H1 (cell line): ENCODE measurements around the gene ZNF77.

Experiments
- CTCF ChIP-seq, 3 experiments: IDR thresholded peaks; 1 replicate in 2 of 3; 2 replicates in 1 of 3; pipeline versions ENCODE4 v1.5.1 to v1.6.1; 2011; ENCODE audit warnings: low read length in 3 of 3, mild to moderate bottlenecking in 3 of 3, inconsistent platforms in 2 of 3, low read depth in 1 of 3, moderate library complexity in 1 of 3; ENCODE audit not compliant: insufficient read depth in 1 of 3; ENCODE audit errors: control extremely low read depth in 1 of 3
- JUND ChIP-seq: IDR thresholded peaks from 2 replicates; pipeline ENCODE4 v1.6.1; 2011; ENCODE audit warnings: mild to moderate bottlenecking, improper control_type of control experiment, low read length
- POLR2A ChIP-seq, 2 experiments: IDR thresholded peaks; 1 replicate in 1 of 2; 2 replicates in 1 of 2; pipeline ENCODE4 v1.6.1; 2011; ENCODE audit warnings: low read depth in 2 of 2, low read length in 2 of 2, mild to moderate bottlenecking in 2 of 2; ENCODE audit errors: control extremely low read depth in 1 of 2
- TF ChIP-seq, protein P1 (sequence below): IDR thresholded peaks from 2 replicates; pipeline ENCODE4 v1.6.1; 2012; ENCODE audit warnings: low read length, inconsistent platforms

DNA sequence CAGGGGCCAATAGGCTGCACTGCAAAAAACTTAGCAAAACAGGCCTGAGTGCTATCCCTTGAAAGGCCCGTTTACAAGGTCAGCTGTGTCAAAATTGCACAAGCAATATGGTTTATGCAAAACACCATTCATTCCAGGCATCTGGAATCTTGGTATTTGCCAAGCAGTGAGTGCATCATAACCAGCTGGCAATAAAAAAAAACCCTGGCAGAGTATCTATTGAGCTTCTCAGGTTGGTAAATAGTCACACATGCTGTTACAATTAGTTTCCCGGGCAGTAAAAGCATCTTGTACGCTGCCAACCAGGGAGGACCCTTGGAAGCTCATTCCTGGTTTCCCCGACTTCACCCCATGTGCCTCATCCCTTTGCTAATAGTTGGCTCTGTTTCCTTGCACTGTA lies 21.3 kb downstream of the ZNF77 start:
- TF ChIP-seq CTCF (IDR thresholded peaks at IDR 0.05; ENCODE audit: control extremely low read depth in 1 of 3, insufficient read depth in 1 of 3, low read depth in 1 of 3, low read length in 3 of 3): no peak
- TF ChIP-seq, protein P1, sequence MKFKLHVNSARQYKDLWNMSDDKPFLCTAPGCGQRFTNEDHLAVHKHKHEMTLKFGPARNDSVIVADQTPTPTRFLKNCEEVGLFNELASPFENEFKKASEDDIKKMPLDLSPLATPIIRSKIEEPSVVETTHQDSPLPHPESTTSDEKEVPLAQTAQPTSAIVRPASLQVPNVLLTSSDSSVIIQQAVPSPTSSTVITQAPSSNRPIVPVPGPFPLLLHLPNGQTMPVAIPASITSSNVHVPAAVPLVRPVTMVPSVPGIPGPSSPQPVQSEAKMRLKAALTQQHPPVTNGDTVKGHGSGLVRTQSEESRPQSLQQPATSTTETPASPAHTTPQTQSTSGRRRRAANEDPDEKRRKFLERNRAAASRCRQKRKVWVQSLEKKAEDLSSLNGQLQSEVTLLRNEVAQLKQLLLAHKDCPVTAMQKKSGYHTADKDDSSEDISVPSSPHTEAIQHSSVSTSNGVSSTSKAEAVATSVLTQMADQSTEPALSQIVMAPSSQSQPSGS: no peak
- no peak for TF ChIP-seq POLR2A (IDR thresholded peaks at IDR 0.05; ENCODE audit: control extremely low read depth in 1 of 2, low read depth in 2 of 2, low read length in 2 of 2)
- no peak for TF ChIP-seq JUND
